ENCODE measurements around the gene CCDC102B. TPM values are rescaled to one million over a fixed set of nuclear protein-coding genes. Genes with fewer than 3 reads are reported as not detected.

Gene CCDC102B
- total RNA-seq, 2 donors from 2014 or later = 4.9 to 5.0 TPM

- Histone ChIP-seq H3K9me3 (ENCODE audit: control insufficient read depth, low read length) (no peaks in the 10 kb centered on the region), H3K36me3 (ENCODE audit: control insufficient read depth, insufficient read depth, low read length) (no peaks in the 10 kb centered on the region), H3K27ac (ENCODE audit: low read depth, low read length) (no peak overlapping the region), H3K4me3 (ENCODE audit: low read length) (no peak overlapping the region), H3K4me1 (ENCODE audit: control insufficient read depth, insufficient read depth, low read length) (no peaks in the 10 kb centered on the region), H3K27me3 (ENCODE audit: control insufficient read depth, insufficient read depth, low read length, poor library complexity, severe bottlenecking) (no peaks in the 10 kb centered on the region), H3K9ac (ENCODE audit: extremely low read depth, low read length, poor library complexity, severe bottlenecking) (no peak overlapping the region)
- H3K36me3 Mint-ChIP-seq (ENCODE audit: low read depth) = peaks cover 3% of the 10 kb centered on the region
- no peak overlapping the region for H3K27ac Mint-ChIP-seq
- no peaks in the 10 kb centered on the region for H3K27me3 Mint-ChIP-seq (ENCODE audit: insufficient read depth)
- 93% methylated on average over 3 of the region's 3 CpGs for WGBS, 2 experiments (ENCODE audit: insufficient coverage in 1 of 2, insufficient read length in 1 of 2)
- H3K4me3 Mint-ChIP-seq = no peak overlapping the region
- TF ChIP-seq, protein P1, sequence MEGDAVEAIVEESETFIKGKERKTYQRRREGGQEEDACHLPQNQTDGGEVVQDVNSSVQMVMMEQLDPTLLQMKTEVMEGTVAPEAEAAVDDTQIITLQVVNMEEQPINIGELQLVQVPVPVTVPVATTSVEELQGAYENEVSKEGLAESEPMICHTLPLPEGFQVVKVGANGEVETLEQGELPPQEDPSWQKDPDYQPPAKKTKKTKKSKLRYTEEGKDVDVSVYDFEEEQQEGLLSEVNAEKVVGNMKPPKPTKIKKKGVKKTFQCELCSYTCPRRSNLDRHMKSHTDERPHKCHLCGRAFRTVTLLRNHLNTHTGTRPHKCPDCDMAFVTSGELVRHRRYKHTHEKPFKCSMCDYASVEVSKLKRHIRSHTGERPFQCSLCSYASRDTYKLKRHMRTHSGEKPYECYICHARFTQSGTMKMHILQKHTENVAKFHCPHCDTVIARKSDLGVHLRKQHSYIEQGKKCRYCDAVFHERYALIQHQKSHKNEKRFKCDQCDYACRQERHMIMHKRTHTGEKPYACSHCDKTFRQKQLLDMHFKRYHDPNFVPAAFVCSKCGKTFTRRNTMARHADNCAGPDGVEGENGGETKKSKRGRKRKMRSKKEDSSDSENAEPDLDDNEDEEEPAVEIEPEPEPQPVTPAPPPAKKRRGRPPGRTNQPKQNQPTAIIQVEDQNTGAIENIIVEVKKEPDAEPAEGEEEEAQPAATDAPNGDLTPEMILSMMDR (conservative IDR thresholded peaks at IDR 0.05) = no peak
- H3K9me3 Mint-ChIP-seq = peaks cover 3% of the 10 kb centered on the region
- DNase-seq = no peak
- peaks cover 14% of the 10 kb centered on the region for H3K4me1 Mint-ChIP-seq
Measured at GRCh38 chr18:68960355-68960754, 162.5 kb downstream of the CCDC102B start.

GRCh38 chr18:68962623-68963022 lies 164.7 kb downstream of the CCDC102B start:
- TF ChIP-seq, protein P1 (conservative IDR thresholded peaks at IDR 0.05) = no peak
- no peak for DNase-seq

GRCh38 chr18:68965817-68966216 lies 167.9 kb downstream of the CCDC102B start:
- DNase-seq = no peak
- H3K4me1 Mint-ChIP-seq = peaks cover 14% of the 10 kb centered on the region
- Histone ChIP-seq H3K27ac (ENCODE audit: low read depth, low read length) (no peak overlapping the region), H3K36me3 (ENCODE audit: control insufficient read depth, insufficient read depth, low read length) (no peaks in the 10 kb centered on the region), H3K4me3 (ENCODE audit: low read length) (no peak overlapping the region), H3K9me3 (ENCODE audit: control insufficient read depth, low read length) (no peaks in the 10 kb centered on the region), H3K4me1 (ENCODE audit: control insufficient read depth, insufficient read depth, low read length) (no peaks in the 10 kb centered on the region), H3K9ac (ENCODE audit: extremely low read depth, low read length, poor library complexity, severe bottlenecking) (no peak overlapping the region), H3K27me3 (ENCODE audit: control insufficient read depth, insufficient read depth, low read length, poor library complexity, severe bottlenecking) (no peaks in the 10 kb centered on the region)
- H3K36me3 Mint-ChIP-seq (ENCODE audit: low read depth) = no peaks in the 10 kb centered on the region
- H3K27me3 Mint-ChIP-seq (ENCODE audit: insufficient read depth) = no peaks in the 10 kb centered on the region
- no peaks in the 10 kb centered on the region for H3K9me3 Mint-ChIP-seq
- H3K4me3 Mint-ChIP-seq = no peak overlapping the region
- no peak overlapping the region for H3K27ac Mint-ChIP-seq
- WGBS, 2 experiments (ENCODE audit: insufficient coverage in 1 of 2, insufficient read length in 1 of 2) = 90% methylated on average over 2 of the region's 3 CpGs; no CpG with 5 or more reads in 1 of the 2 experiments
- TF ChIP-seq, protein P1 (conservative IDR thresholded peaks at IDR 0.05) = no peak

More at GRCh38 chr18:68962623-68963022, 164.7 kb downstream of the CCDC102B start:
- Mint-ChIP-seq H3K27me3 (ENCODE audit: insufficient read depth) (no peaks in the 10 kb centered on the region), H3K4me3 (no peak overlapping the region), H3K4me1 (peaks cover 25% of the 10 kb centered on the region), H3K9me3 (peaks cover 3% of the 10 kb centered on the region), H3K27ac (no peak overlapping the region), H3K36me3 (ENCODE audit: low read depth) (peaks cover 3% of the 10 kb centered on the region)
- Histone ChIP-seq H3K36me3 (ENCODE audit: control insufficient read depth, insufficient read depth, low read length) (no peaks in the 10 kb centered on the region), H3K9me3 (ENCODE audit: control insufficient read depth, low read length) (no peaks in the 10 kb centered on the region), H3K27me3 (ENCODE audit: control insufficient read depth, insufficient read depth, low read length, poor library complexity, severe bottlenecking) (no peaks in the 10 kb centered on the region), H3K9ac (ENCODE audit: extremely low read depth, low read length, poor library complexity, severe bottlenecking) (no peak overlapping the region), H3K4me1 (ENCODE audit: control insufficient read depth, insufficient read depth, low read length) (no peaks in the 10 kb centered on the region), H3K27ac (ENCODE audit: low read depth, low read length) (no peak overlapping the region), H3K4me3 (ENCODE audit: low read length) (no peak overlapping the region)
- 85 to 91% methylated on average over 2 of the region's 3 CpGs for WGBS, 2 experiments (ENCODE audit: insufficient coverage in 1 of 2, insufficient read length in 1 of 2)

Measured in endodermal cell (in vitro differentiated cells).